Peyer's patch (tissue), 4 donors: Measurements from ENCODE around the gene ATXN2.

Experiments
- POLR2A ChIP-seq, 2 donors: fragments of 450-650 bp; IDR thresholded peaks; one replicate each; pipeline ENCODE4 v1.5.1; 2017; ENCODE audit warnings: antibody characterized with exemption in 2 of 2, mild to moderate bottlenecking in 2 of 2, moderate library complexity in 2 of 2
- TF ChIP-seq, protein P1 (sequence below), 6 experiments: fragments of 450-650 bp in 4 of 6; fragments of 200-600 bp in 2 of 6; sonication (generic) in 1 of 6; IDR thresholded peaks; one replicate each; pipeline ENCODE4 v1.5.1; 2017 to 2019; ENCODE audit warnings: antibody characterized with exemption in 6 of 6, mild to moderate bottlenecking in 3 of 6, moderate library complexity in 1 of 6

- TF ChIP-seq, protein P1, sequence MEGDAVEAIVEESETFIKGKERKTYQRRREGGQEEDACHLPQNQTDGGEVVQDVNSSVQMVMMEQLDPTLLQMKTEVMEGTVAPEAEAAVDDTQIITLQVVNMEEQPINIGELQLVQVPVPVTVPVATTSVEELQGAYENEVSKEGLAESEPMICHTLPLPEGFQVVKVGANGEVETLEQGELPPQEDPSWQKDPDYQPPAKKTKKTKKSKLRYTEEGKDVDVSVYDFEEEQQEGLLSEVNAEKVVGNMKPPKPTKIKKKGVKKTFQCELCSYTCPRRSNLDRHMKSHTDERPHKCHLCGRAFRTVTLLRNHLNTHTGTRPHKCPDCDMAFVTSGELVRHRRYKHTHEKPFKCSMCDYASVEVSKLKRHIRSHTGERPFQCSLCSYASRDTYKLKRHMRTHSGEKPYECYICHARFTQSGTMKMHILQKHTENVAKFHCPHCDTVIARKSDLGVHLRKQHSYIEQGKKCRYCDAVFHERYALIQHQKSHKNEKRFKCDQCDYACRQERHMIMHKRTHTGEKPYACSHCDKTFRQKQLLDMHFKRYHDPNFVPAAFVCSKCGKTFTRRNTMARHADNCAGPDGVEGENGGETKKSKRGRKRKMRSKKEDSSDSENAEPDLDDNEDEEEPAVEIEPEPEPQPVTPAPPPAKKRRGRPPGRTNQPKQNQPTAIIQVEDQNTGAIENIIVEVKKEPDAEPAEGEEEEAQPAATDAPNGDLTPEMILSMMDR (IDR thresholded peaks at IDR 0.05): peak in 1 of 6 experiments; percentile 4
- no peak for TF ChIP-seq POLR2A (IDR thresholded peaks at IDR 0.05)
Measured at GRCh38 chr12:111642681-111643426, 43.7 kb upstream of the ATXN2 start.
